Vagina (tissue), 2 donors: ENCODE data around the gene POP5. TPM values are rescaled to one million over a fixed set of nuclear protein-coding genes. Genes with fewer than 3 reads are reported as not detected.
A peak's percentile ranks its signal among the peaks of the same experiment; 100 is the strongest.

Experiments
- DNase-seq, 2 donors: peaks; one replicate each; pipeline ENCODE4 v3.0.0-alpha.2; 2017; ENCODE audit errors: extremely low spot score in 2 of 2
- H3K27ac ChIP-seq: fragments of 200-600 bp; sonication (generic); one replicate; pipeline ENCODE4 v1.5.1; 2019
- H3K27me3 ChIP-seq: fragments of 200-600 bp; sonication (generic); one replicate; pipeline ENCODE4 v1.5.1; 2019
- H3K36me3 ChIP-seq, 2 donors: fragments of 200-600 bp; sonication (generic); one replicate each; pipeline ENCODE4 v1.5.1; 2017 to 2019
- H3K4me1 ChIP-seq: fragments of 200-600 bp; sonication (generic); one replicate; pipeline ENCODE4 v1.5.1; 2019
- H3K4me3 ChIP-seq, 2 donors: fragments of 200-600 bp; sonication (generic); 1 replicate in 1 of 2; 2 replicates in 1 of 2; pipeline ENCODE4 v1.5.1; 2016 to 2019
- H3K9me3 ChIP-seq: fragments of 200-600 bp; sonication (generic); one replicate; pipeline ENCODE4 v1.5.1; 2019
- CTCF ChIP-seq, 3 experiments: fragments of 450-650 bp in 2 of 3; fragments of 200-600 bp in 1 of 3; sonication (generic) in 1 of 3; IDR thresholded peaks; one replicate each; pipeline ENCODE4 v1.5.1; 2017 to 2019; ENCODE audit warnings: antibody characterized with exemption in 3 of 3, mild to moderate bottlenecking in 2 of 3, moderate library complexity in 2 of 3
- POLR2A ChIP-seq, 2 donors: fragments of 450-650 bp; IDR thresholded peaks; one replicate each; pipeline ENCODE4 v1.6.1; 2017; ENCODE audit warnings: antibody characterized with exemption in 2 of 2, mild to moderate bottlenecking in 2 of 2, moderate library complexity in 2 of 2
- POLR2AphosphoS5 ChIP-seq, 2 donors: sonication (generic); formaldehyde crosslinking; IDR thresholded peaks; one replicate each; pipeline ENCODE4 v1.9.0; 2017; ENCODE audit warnings: antibody characterized with exemption in 2 of 2, mild to moderate bottlenecking in 2 of 2, low read depth in 1 of 2; ENCODE audit not compliant: insufficient read depth in 1 of 2
- intact Hi-C: fragments of 100-400 bp; cut with DNase I; formaldehyde crosslinking; loops from one replicate; pipeline ENCODE4 v1.15.1; 2023
- total RNA-seq: library from RNA; depleted of rRNA; stranded (reverse); fragments of >200 nt; gene quantifications from one replicate; pipeline ENCODE4 v1.2.3, GENCODE V29; 2016

Gene POP5
- total RNA-seq, 1 donor from 2014 or later, result 35.6 TPM

- TF ChIP-seq CTCF (IDR thresholded peaks at IDR 0.05), result no peak
- TF ChIP-seq POLR2A (IDR thresholded peaks at IDR 0.05), result no peak
- no peak for TF ChIP-seq POLR2AphosphoS5 (IDR thresholded peaks at IDR 0.05; ENCODE audit: insufficient read depth in 1 of 2, low read depth in 1 of 2)
- no peak for DNase-seq
- no peaks in the 10 kb centered on the region for H3K27me3 ChIP-seq
- intact Hi-C loops, result loop anchor here (5.0 kb wide), 2 partner anchors 65 to 130 kb away; partner anchors contain the start of gene UNC119B
- H3K4me1 ChIP-seq, result peaks cover 36% of the 10 kb centered on the region
- H3K4me3 ChIP-seq, result peak overlapping the region; percentile 71 to 73
- H3K27ac ChIP-seq, result peak overlapping the region; percentile 38
- H3K9me3 ChIP-seq, result no peaks in the 10 kb centered on the region
- peaks cover 0 to 22% of the 10 kb centered on the region in 2 donors for H3K36me3 ChIP-seq
Observed at GRCh38 chr12:120581998-120582397, 796 bp upstream of the POP5 start.

- peaks cover 0 to 47% of the 10 kb centered on the region in 2 donors for H3K36me3 ChIP-seq
- H3K9me3 ChIP-seq, result no peaks in the 10 kb centered on the region
- TF ChIP-seq POLR2A (IDR thresholded peaks at IDR 0.05), result no peak
- no peak for TF ChIP-seq CTCF (IDR thresholded peaks at IDR 0.05)
- TF ChIP-seq POLR2AphosphoS5 (IDR thresholded peaks at IDR 0.05; ENCODE audit: insufficient read depth in 1 of 2, low read depth in 1 of 2), result no peak
- peaks cover 28% of the 10 kb centered on the region for H3K4me1 ChIP-seq
- H3K27ac ChIP-seq, result no peak overlapping the region
- no peak overlapping the region for H3K4me3 ChIP-seq
- no peak for DNase-seq
- H3K27me3 ChIP-seq, result no peaks in the 10 kb centered on the region
- intact Hi-C loops, result no loop called here
Observed at GRCh38 chr12:120579179-120579578, 2.0 kb downstream of the POP5 start.

GRCh38 chr12:120574106-120574505 is 7.1 kb downstream of the POP5 start:
- DNase-seq, result no peak
- H3K27ac ChIP-seq, result no peak overlapping the region

GRCh38 chr12:120573560-120573959 is 7.6 kb downstream of the POP5 start:
- no peak overlapping the region for H3K27ac ChIP-seq
- H3K36me3 ChIP-seq, result peaks cover 0 to 94% of the 10 kb centered on the region in 2 donors
- intact Hi-C loops, result no loop called here

More at GRCh38 chr12:120574106-120574505, 7.1 kb downstream of the POP5 start:
- H3K4me1 ChIP-seq, result no peaks in the 10 kb centered on the region
- TF ChIP-seq POLR2AphosphoS5 (IDR thresholded peaks at IDR 0.05; ENCODE audit: insufficient read depth in 1 of 2, low read depth in 1 of 2) (no peak), POLR2A (IDR thresholded peaks at IDR 0.05) (no peak)
- no peak overlapping the region for H3K4me3 ChIP-seq
- peaks cover 0 to 92% of the 10 kb centered on the region in 2 donors for H3K36me3 ChIP-seq
- no peaks in the 10 kb centered on the region for H3K9me3 ChIP-seq
- intact Hi-C loops, result no loop called here
- H3K27me3 ChIP-seq, result no peaks in the 10 kb centered on the region

GRCh38 chr12:120571299-120571698 is 9.9 kb downstream of the POP5 start:
- no peaks in the 10 kb centered on the region for H3K4me1 ChIP-seq
- H3K4me3 ChIP-seq, result no peak overlapping the region
- intact Hi-C loops, result no loop called here
- no peak for DNase-seq
- H3K27me3 ChIP-seq, result no peaks in the 10 kb centered on the region
- H3K36me3 ChIP-seq, result peaks cover 0 to 94% of the 10 kb centered on the region in 2 donors
- TF ChIP-seq POLR2AphosphoS5 (IDR thresholded peaks at IDR 0.05; ENCODE audit: insufficient read depth in 1 of 2, low read depth in 1 of 2), result no peak
- TF ChIP-seq POLR2A (IDR thresholded peaks at IDR 0.05), result no peak
- TF ChIP-seq CTCF (IDR thresholded peaks at IDR 0.05), result no peak
- no peak overlapping the region for H3K27ac ChIP-seq
- H3K9me3 ChIP-seq, result no peaks in the 10 kb centered on the region

More at GRCh38 chr12:120573560-120573959, 7.6 kb downstream of the POP5 start:
- no peak for DNase-seq
- no peak for TF ChIP-seq POLR2A (IDR thresholded peaks at IDR 0.05)
- TF ChIP-seq CTCF (IDR thresholded peaks at IDR 0.05), result no peak
- no peak for TF ChIP-seq POLR2AphosphoS5 (IDR thresholded peaks at IDR 0.05; ENCODE audit: insufficient read depth in 1 of 2, low read depth in 1 of 2)
- Histone ChIP-seq H3K4me3 (no peak overlapping the region), H3K4me1 (no peaks in the 10 kb centered on the region), H3K27me3 (no peaks in the 10 kb centered on the region), H3K9me3 (no peaks in the 10 kb centered on the region)
